Transverse colon (tissue), 4 donors: ENCODE data around the gene PRSS50.

Experiments
- CTCF ChIP-seq, 5 experiments: fragments of 200-600 bp in 3 of 5; fragments of 450-650 bp in 2 of 5; sonication (generic) in 3 of 5; IDR thresholded peaks; 1 replicate in 2 of 5; 2 replicates in 3 of 5; pipeline ENCODE4 v1.5.1; 2016 to 2017; ENCODE audit warnings: antibody characterized with exemption in 5 of 5, inconsistent platforms in 3 of 5, mild to moderate bottlenecking in 2 of 5, moderate library complexity in 1 of 5
- EP300 ChIP-seq: sonication (generic); formaldehyde crosslinking; IDR thresholded peaks from one replicate; pipeline ENCODE4 v1.6.1; 2017; ENCODE audit warnings: antibody characterized with exemption, low read depth
- POLR2A ChIP-seq: fragments of 450-650 bp; IDR thresholded peaks from one replicate; pipeline ENCODE4 v1.6.1; 2016; ENCODE audit warnings: antibody characterized with exemption, mild to moderate bottlenecking, moderate library complexity
- POLR2AphosphoS5 ChIP-seq, 3 donors: sonication (generic); formaldehyde crosslinking; IDR thresholded peaks; one replicate each; pipeline ENCODE4 v1.6.1; 2016; ENCODE audit warnings: antibody characterized with exemption in 3 of 3

DNA sequence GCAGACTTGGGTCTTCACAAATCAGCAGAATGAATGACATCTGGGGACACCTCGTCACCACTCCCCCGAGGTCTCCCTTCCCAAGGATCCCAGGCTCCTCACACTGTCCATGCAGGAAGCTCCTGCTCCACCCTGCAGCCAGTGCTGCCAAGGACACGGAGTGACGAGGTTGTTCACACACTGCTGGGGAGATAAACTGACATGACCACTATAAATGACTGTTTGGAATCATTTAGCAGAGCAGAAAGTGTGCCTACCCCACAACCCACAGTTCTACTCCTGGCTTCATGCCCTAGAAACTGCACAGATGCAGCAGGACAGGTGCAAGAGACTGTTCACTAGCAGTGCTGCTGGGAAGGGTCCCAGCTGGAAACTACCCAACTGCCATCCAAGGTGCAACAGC, 19.7 kb upstream of the PRSS50 start:
- no peak for TF ChIP-seq CTCF (IDR thresholded peaks at IDR 0.05)
- no peak for TF ChIP-seq POLR2A
- no peak for TF ChIP-seq POLR2AphosphoS5 (IDR thresholded peaks at IDR 0.05)
- TF ChIP-seq EP300 = no peak
